Measurements from ENCODE around the gene FOXN4. TPM values are rescaled to one million over a fixed set of nuclear protein-coding genes. Genes with fewer than 3 reads are reported as not detected.
A peak's percentile ranks its signal among the peaks of the same experiment; 100 is the strongest.

The FOXN4 gene
- total and polyA plus RNA-seq, 9 donors: 0.04 to 0.52 (median 0.11) TPM

DNA sequence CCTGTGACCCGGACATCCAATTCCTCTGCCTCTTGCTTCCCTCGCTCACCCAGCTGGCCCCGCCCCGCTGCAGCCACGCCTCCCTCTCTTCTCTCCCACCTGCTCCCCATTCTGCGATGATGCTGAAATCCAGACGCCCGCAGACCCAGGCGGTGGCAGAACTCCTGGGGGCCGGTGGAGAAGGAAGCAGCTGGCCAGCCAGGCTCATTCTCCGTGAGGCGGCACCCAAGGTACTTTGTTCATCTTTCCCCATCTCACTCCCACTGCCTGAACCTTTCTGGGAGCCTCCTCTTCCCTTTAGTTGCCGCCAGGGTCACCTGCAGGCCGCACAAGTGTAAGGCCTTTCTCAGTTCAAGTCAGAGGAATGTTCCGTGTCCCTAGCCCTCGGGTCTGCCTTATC, 35.7 kb downstream of the FOXN4 start:
- Histone ChIP-seq H3K4me1 (ENCODE audit: control insufficient read depth, insufficient read depth, low read length) (peaks cover 10% of the 10 kb centered on the region), H3K27ac (ENCODE audit: low read length) (no peak overlapping the region), H3K27me3 (ENCODE audit: control insufficient read depth, insufficient read depth, low read length) (peaks cover 5% of the 10 kb centered on the region), H3K4me3 (ENCODE audit: low read length) (no peak overlapping the region), H3K36me3 (ENCODE audit: control insufficient read depth, insufficient read depth, low read length) (no peaks in the 10 kb centered on the region), H3K9me3 (replicated peaks; ENCODE audit: control insufficient read depth, low read depth, low read length) (no peaks in the 10 kb centered on the region)
- 5% methylated on average over 14 of the region's 16 CpGs for WGBS (ENCODE audit: insufficient coverage)
- no peak for DNase-seq

- H3K27me3 ChIP-seq (ENCODE audit: control insufficient read depth, insufficient read depth, low read length): peaks cover 5% of the 10 kb centered on the region
- WGBS (ENCODE audit: insufficient coverage): 96% methylated on average over 2 of the region's 3 CpGs
- no peak overlapping the region for H3K27ac ChIP-seq (ENCODE audit: low read length)
- no peak overlapping the region for H3K4me3 ChIP-seq (ENCODE audit: low read length)
- H3K4me1 ChIP-seq (ENCODE audit: control insufficient read depth, insufficient read depth, low read length): no peaks in the 10 kb centered on the region
- H3K36me3 ChIP-seq (ENCODE audit: control insufficient read depth, insufficient read depth, low read length): no peaks in the 10 kb centered on the region
- no peak for DNase-seq
- no peaks in the 10 kb centered on the region for H3K9me3 ChIP-seq (replicated peaks; ENCODE audit: control insufficient read depth, low read depth, low read length)
Measured at GRCh38 chr12:109271418-109271817, 37.7 kb downstream of the FOXN4 start.

DNA sequence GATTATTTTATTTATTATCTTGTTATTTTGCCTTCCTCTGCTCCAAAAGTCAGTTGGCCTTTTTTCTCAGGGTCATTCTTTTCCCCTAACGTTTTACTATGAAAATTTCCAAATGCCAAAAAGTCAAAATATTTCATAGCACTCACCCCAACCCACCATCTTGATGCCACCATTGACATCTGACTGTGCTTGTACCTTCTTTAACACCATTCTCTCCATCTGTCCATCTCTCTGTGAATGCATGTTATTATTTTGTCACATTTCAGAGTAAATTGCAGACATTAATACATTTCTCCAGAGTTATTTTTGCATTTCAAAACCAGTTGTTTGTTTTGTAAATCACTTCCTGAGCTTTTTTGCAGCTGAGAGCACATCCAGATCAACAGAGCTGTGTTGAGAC, 38.6 kb downstream of the FOXN4 start:
- Histone ChIP-seq H3K9me3 (replicated peaks; ENCODE audit: control insufficient read depth, low read depth, low read length) (no peaks in the 10 kb centered on the region), H3K4me1 (ENCODE audit: control insufficient read depth, insufficient read depth, low read length) (no peaks in the 10 kb centered on the region), H3K36me3 (ENCODE audit: control insufficient read depth, insufficient read depth, low read length) (peaks cover 6% of the 10 kb centered on the region), H3K4me3 (ENCODE audit: low read length) (no peak overlapping the region), H3K27me3 (ENCODE audit: control insufficient read depth, insufficient read depth, low read length) (peaks cover 5% of the 10 kb centered on the region), H3K27ac (ENCODE audit: low read length) (no peak overlapping the region)
- no peak for DNase-seq
- 0% methylated on average over 1 of the region's 1 CpG for WGBS (ENCODE audit: insufficient coverage)

GRCh38 chr12:109269428-109269827, 39.7 kb downstream of the FOXN4 start:
- 94% methylated on average over 2 of the region's 3 CpGs for WGBS (ENCODE audit: insufficient coverage)
- Histone ChIP-seq H3K4me3 (ENCODE audit: low read length) (no peak overlapping the region), H3K9me3 (replicated peaks; ENCODE audit: control insufficient read depth, low read depth, low read length) (no peaks in the 10 kb centered on the region), H3K27ac (ENCODE audit: low read length) (no peak overlapping the region), H3K27me3 (ENCODE audit: control insufficient read depth, insufficient read depth, low read length) (peaks cover 5% of the 10 kb centered on the region), H3K4me1 (ENCODE audit: control insufficient read depth, insufficient read depth, low read length) (no peaks in the 10 kb centered on the region), H3K36me3 (ENCODE audit: control insufficient read depth, insufficient read depth, low read length) (peaks cover 12% of the 10 kb centered on the region)
- DNase-seq: no peak

DNA sequence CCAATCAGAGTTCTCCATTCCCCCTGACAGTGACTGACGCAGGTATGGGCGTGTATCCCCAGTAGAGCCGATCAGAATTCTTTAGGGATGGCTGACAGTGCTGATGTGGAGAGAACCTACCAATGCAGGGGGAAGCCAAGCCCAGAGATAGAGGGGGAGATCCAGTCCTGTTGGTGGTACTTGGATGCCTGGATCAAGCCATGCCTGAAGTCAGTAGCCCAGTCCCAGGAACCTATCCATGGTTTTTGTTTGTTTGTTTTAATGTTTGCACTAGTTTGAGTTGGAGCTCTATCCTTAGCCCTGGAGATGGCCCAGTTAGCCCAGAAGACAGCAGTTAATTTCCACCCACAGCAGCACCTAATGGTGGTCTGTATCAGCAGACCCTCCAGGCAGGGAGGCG, 40.2 kb downstream of the FOXN4 start:
- Histone ChIP-seq H3K4me1 (ENCODE audit: control insufficient read depth, insufficient read depth, low read length) (no peaks in the 10 kb centered on the region), H3K27me3 (ENCODE audit: control insufficient read depth, insufficient read depth, low read length) (peaks cover 5% of the 10 kb centered on the region), H3K27ac (ENCODE audit: low read length) (no peak overlapping the region), H3K4me3 (ENCODE audit: low read length) (no peak overlapping the region), H3K9me3 (replicated peaks; ENCODE audit: control insufficient read depth, low read depth, low read length) (no peaks in the 10 kb centered on the region), H3K36me3 (ENCODE audit: control insufficient read depth, insufficient read depth, low read length) (peaks cover 12% of the 10 kb centered on the region)
- WGBS (ENCODE audit: insufficient coverage): 90% methylated on average over 2 of the region's 4 CpGs
- no peak for DNase-seq

DNA sequence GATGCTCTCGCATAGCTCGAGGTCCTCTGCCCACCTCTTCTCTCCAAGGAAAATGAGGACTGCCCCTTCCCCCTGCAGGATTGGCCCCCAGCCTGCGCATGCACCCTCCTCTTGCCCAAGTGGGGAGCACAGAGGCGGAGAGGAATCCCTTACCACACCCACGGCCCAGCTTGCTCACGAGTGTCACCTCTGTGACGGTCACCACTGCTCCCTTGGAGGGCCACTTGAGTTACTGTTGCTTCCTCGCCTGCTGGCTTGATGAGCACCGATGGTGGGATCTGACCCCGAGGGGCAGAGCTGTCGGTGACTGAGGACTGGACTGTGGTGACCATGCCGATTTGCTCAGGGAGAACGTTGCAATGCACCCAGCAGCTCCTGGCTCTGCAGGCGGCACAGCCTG, 41.7 kb downstream of the FOXN4 start:
- Histone ChIP-seq H3K4me3 (ENCODE audit: low read length) (no peak overlapping the region), H3K27ac (ENCODE audit: low read length) (no peak overlapping the region), H3K27me3 (ENCODE audit: control insufficient read depth, insufficient read depth, low read length) (no peaks in the 10 kb centered on the region), H3K4me1 (ENCODE audit: control insufficient read depth, insufficient read depth, low read length) (no peaks in the 10 kb centered on the region), H3K9me3 (replicated peaks; ENCODE audit: control insufficient read depth, low read depth, low read length) (no peaks in the 10 kb centered on the region), H3K36me3 (ENCODE audit: control insufficient read depth, insufficient read depth, low read length) (peaks cover 12% of the 10 kb centered on the region)
- WGBS (ENCODE audit: insufficient coverage): 83% methylated on average over 13 of the region's 14 CpGs
- DNase-seq: no peak

- Histone ChIP-seq H3K9me3 (replicated peaks; ENCODE audit: control insufficient read depth, low read depth, low read length) (no peaks in the 10 kb centered on the region), H3K27ac (ENCODE audit: low read length) (no peak overlapping the region), H3K4me3 (ENCODE audit: low read length) (no peak overlapping the region), H3K4me1 (ENCODE audit: control insufficient read depth, insufficient read depth, low read length) (no peaks in the 10 kb centered on the region), H3K27me3 (ENCODE audit: control insufficient read depth, insufficient read depth, low read length) (no peaks in the 10 kb centered on the region), H3K36me3 (ENCODE audit: control insufficient read depth, insufficient read depth, low read length) (peaks cover 13% of the 10 kb centered on the region)
- no peak for DNase-seq
- whole genome bisulfite sequencing (ENCODE audit: insufficient coverage): 65% methylated on average over 10 of the region's 16 CpGs
Measured at GRCh38 chr12:109266106-109266879, 42.8 kb downstream of the FOXN4 start.

- peaks cover 23% of the 10 kb centered on the region for H3K36me3 ChIP-seq (ENCODE audit: control insufficient read depth, insufficient read depth, low read length)
- DNase-seq: no peak
- 88% methylated on average over 26 of the region's 27 CpGs for WGBS (ENCODE audit: insufficient coverage)
- no peaks in the 10 kb centered on the region for H3K9me3 ChIP-seq (replicated peaks; ENCODE audit: control insufficient read depth, low read depth, low read length)
- H3K27ac ChIP-seq (ENCODE audit: low read length): no peak overlapping the region
- no peaks in the 10 kb centered on the region for H3K27me3 ChIP-seq (ENCODE audit: control insufficient read depth, insufficient read depth, low read length)
- H3K4me1 ChIP-seq (ENCODE audit: control insufficient read depth, insufficient read depth, low read length): no peaks in the 10 kb centered on the region
- no peak overlapping the region for H3K4me3 ChIP-seq (ENCODE audit: low read length)
Measured at GRCh38 chr12:109264943-109265650, 44.0 kb downstream of the FOXN4 start.

- 28% methylated on average over 14 of the region's 23 CpGs for WGBS (ENCODE audit: insufficient coverage)
- DNase-seq: peak; percentile 64
- H3K27me3 ChIP-seq (ENCODE audit: control insufficient read depth, insufficient read depth, low read length): no peaks in the 10 kb centered on the region
- no peak overlapping the region for H3K4me3 ChIP-seq (ENCODE audit: low read length)
- no peaks in the 10 kb centered on the region for H3K4me1 ChIP-seq (ENCODE audit: control insufficient read depth, insufficient read depth, low read length)
- no peak overlapping the region for H3K27ac ChIP-seq (ENCODE audit: low read length)
- H3K9me3 ChIP-seq (replicated peaks; ENCODE audit: control insufficient read depth, low read depth, low read length): no peaks in the 10 kb centered on the region
- H3K36me3 ChIP-seq (ENCODE audit: control insufficient read depth, insufficient read depth, low read length): peaks cover 25% of the 10 kb centered on the region
Measured at GRCh38 chr12:109264095-109264942, 44.8 kb downstream of the FOXN4 start.

GRCh38 chr12:109263439-109263838, 45.6 kb downstream of the FOXN4 start:
- H3K4me3 ChIP-seq (ENCODE audit: low read length): no peak overlapping the region
- H3K27me3 ChIP-seq (ENCODE audit: control insufficient read depth, insufficient read depth, low read length): no peaks in the 10 kb centered on the region
- H3K27ac ChIP-seq (ENCODE audit: low read length): no peak overlapping the region
- H3K36me3 ChIP-seq (ENCODE audit: control insufficient read depth, insufficient read depth, low read length): peaks cover 29% of the 10 kb centered on the region
- no peak for DNase-seq
- no peaks in the 10 kb centered on the region for H3K9me3 ChIP-seq (replicated peaks; ENCODE audit: control insufficient read depth, low read depth, low read length)
- no CpG with 5 or more reads among the region's 3 CpGs for WGBS (ENCODE audit: insufficient coverage)
- no peaks in the 10 kb centered on the region for H3K4me1 ChIP-seq (ENCODE audit: control insufficient read depth, insufficient read depth, low read length)

Data from muscle of leg (tissue), 11 donors.